SK-MEL-5 (cell line): ENCODE data around the gene PTPRG. TPM values are rescaled to one million over a fixed set of nuclear protein-coding genes. Genes with fewer than 3 reads are reported as not detected.

Experiments used
- DNase-seq: peaks from one replicate; pipeline ENCODE4 v3.0.0-alpha.2; 2016; ENCODE audit warnings: low read depth, low spot score
- in situ Hi-C: cut with HindIII; loops from 2 replicates; pipeline ENCODE4 v1.10.0; 2016; ENCODE audit warnings: low sequenced_read_pairs, high pct_unique_total_duplicates, low pct_unique_long_range_greater_than_20kb
- total RNA-seq: library from RNA; depleted of rRNA; stranded (reverse); fragments of >200 nt; shearing (Covaris generic); gene quantifications from 2 replicates; pipeline ENCODE4 v1.2.3, GENCODE V29; 2014

PTPRG gene
- total RNA-seq, 1 experiment from 2014 or later = 35.3 TPM

GRCh38 chr3:62133015-62133414 lies 571.6 kb downstream of the PTPRG start:
- no peak for DNase-seq
- in situ Hi-C loops = no loop called here

GRCh38 chr3:62134061-62134496 lies 572.7 kb downstream of the PTPRG start:
- peak; percentile 6 for DNase-seq

GRCh38 chr3:62135741-62136140 lies 574.4 kb downstream of the PTPRG start:
- in situ Hi-C loops = no loop called here
- DNase-seq = peak; percentile 9

More at GRCh38 chr3:62134061-62134496, 572.7 kb downstream of the PTPRG start:
- in situ Hi-C loops = no loop called here

GRCh38 chr3:62139957-62140356 lies 578.6 kb downstream of the PTPRG start:
- in situ Hi-C loops = no loop called here
- no peak for DNase-seq

- in situ Hi-C loops = no loop called here
- no peak for DNase-seq
These were observed 581.1 kb downstream of the PTPRG start for GRCh38 chr3:62142331-62143085.

- no peak for DNase-seq
- in situ Hi-C loops = no loop called here
These were observed 582.6 kb downstream of the PTPRG start for GRCh38 chr3:62143843-62144450.

- DNase-seq = no peak
- in situ Hi-C loops = no loop called here
These were observed 583.1 kb downstream of the PTPRG start for GRCh38 chr3:62144482-62144881.

GRCh38 chr3:62145086-62145757 lies 583.9 kb downstream of the PTPRG start:
- in situ Hi-C loops = no loop called here
- DNase-seq = no peak

- in situ Hi-C loops = no loop called here
These were observed 588.2 kb downstream of the PTPRG start for GRCh38 chr3:62149539-62149938.

GRCh38 chr3:62149962-62150361 lies 588.6 kb downstream of the PTPRG start:
- DNase-seq = no peak
- in situ Hi-C loops = no loop called here

More at GRCh38 chr3:62149539-62149938, 588.2 kb downstream of the PTPRG start:
- no peak for DNase-seq

- in situ Hi-C loops = no loop called here
- DNase-seq = no peak
These were observed 590.2 kb downstream of the PTPRG start for GRCh38 chr3:62151591-62151990.

- no peak for DNase-seq
- in situ Hi-C loops = no loop called here
These were observed 591.9 kb downstream of the PTPRG start for GRCh38 chr3:62153231-62153630.

- in situ Hi-C loops = no loop called here
These were observed 593.2 kb downstream of the PTPRG start for GRCh38 chr3:62154457-62155148.

GRCh38 chr3:62159056-62159708 lies 597.8 kb downstream of the PTPRG start:
- DNase-seq = no peak
- in situ Hi-C loops = no loop called here

More at GRCh38 chr3:62154457-62155148, 593.2 kb downstream of the PTPRG start:
- DNase-seq = no peak

- in situ Hi-C loops = no loop called here
- DNase-seq = no peak
These were observed 598.3 kb downstream of the PTPRG start for GRCh38 chr3:62159709-62160092.

GRCh38 chr3:62161371-62161770 lies 600.0 kb downstream of the PTPRG start:
- no peak for DNase-seq
- in situ Hi-C loops = no loop called here

- DNase-seq = no peak
- in situ Hi-C loops = no loop called here
These were observed 602.8 kb downstream of the PTPRG start for GRCh38 chr3:62164196-62164595.

GRCh38 chr3:62164746-62165145 lies 603.4 kb downstream of the PTPRG start:
- DNase-seq = no peak
- in situ Hi-C loops = no loop called here
